ENCODE data around the gene EML5.

- TF ChIP-seq POLR2A (IDR thresholded peaks at IDR 0.05) (no peak), CTCF (IDR thresholded peaks at IDR 0.05) (no peak)
Observed at GRCh38 chr14:88831284-88831683, 38.5 kb upstream of the EML5 start.

All from testis (tissue), 2 donors.